Panc1 (cell line): ENCODE measurements around the gene EPN2.

Source experiments
- CTCF ChIP-seq: fragments of 450-650 bp; IDR thresholded peaks from 2 replicates; pipeline ENCODE4 v1.5.1; 2017; ENCODE audit warnings: mild to moderate bottlenecking
- REST ChIP-seq, 2 experiments: IDR thresholded peaks; 2 replicates each; pipeline ENCODE4 v1.6.1; 2011 to 2012; ENCODE audit warnings: low read depth in 2 of 2, control low read depth in 1 of 2, low read length in 1 of 2, mild to moderate bottlenecking in 1 of 2, moderate library complexity in 1 of 2; ENCODE audit not compliant: insufficient read depth in 1 of 2

DNA sequence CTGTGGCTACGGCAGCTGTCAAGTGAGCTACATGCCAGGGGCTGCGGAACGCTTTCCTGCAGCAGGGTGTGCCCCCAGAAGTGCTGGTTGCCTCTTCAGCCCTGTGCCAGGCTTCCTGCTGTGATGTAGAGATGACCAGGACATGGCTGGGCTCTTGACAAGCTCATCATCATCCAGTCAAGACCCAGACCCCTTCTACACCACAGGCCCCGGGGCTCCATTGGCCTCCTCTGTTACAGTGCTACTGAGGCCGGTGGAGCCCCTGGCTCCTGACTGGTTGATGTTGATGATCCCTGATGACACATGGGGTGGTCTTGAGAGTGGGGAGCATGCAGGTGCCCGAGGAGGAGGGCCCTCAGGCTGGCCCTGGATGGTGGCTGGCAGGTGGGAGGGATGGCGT lies 75.2 kb downstream of the EPN2 start:
- TF ChIP-seq CTCF (no peak), REST (IDR thresholded peaks at IDR 0.05; ENCODE audit: insufficient read depth in 1 of 2, low read depth in 2 of 2, low read length in 1 of 2) (no peak)
